ENCODE measurements around the gene TLCD3B. TPM values are rescaled to one million over a fixed set of nuclear protein-coding genes. Genes with fewer than 3 reads are reported as not detected.

TLCD3B gene
- not detected for total RNA-seq

GRCh38 chr16:30030841-30031413 lies at the start of gene TLCD3B:
TLCD3B (minus strand) TSS chr16:30031271; CDS start chr16:30030527, 744 bp downstream.
- DNase-seq (ENCODE audit: low spot score) = no peak

GRCh38 chr16:30079480-30079879 lies 48.4 kb upstream of the TLCD3B start:
- DNase-seq (ENCODE audit: low spot score) = no peak

GRCh38 chr16:30078744-30079143 lies 47.7 kb upstream of the TLCD3B start:
- DNase-seq (ENCODE audit: low spot score) = no peak

- DNase-seq (ENCODE audit: low spot score) = no peak
Observed at GRCh38 chr16:30077656-30078055, 46.6 kb upstream of the TLCD3B start.

GRCh38 chr16:30076276-30076791 lies 45.3 kb upstream of the TLCD3B start:
- DNase-seq (ENCODE audit: low spot score) = no peak

- DNase-seq (ENCODE audit: low spot score) = peak; percentile 92
Observed at GRCh38 chr16:30075503-30076275, 44.6 kb upstream of the TLCD3B start, which contains the start of gene PPP4C. PPP4C (plus strand) TSS chr16:30075994; CDS start chr16:30076378, 384 bp downstream.

GRCh38 chr16:30070490-30070889 lies 39.4 kb upstream of the TLCD3B start:
- no peak for DNase-seq (ENCODE audit: low spot score)

- no peak for DNase-seq (ENCODE audit: low spot score)
Observed at GRCh38 chr16:30069611-30070462, 38.8 kb upstream of the TLCD3B start.

- DNase-seq (ENCODE audit: low spot score) = no peak
Observed at GRCh38 chr16:30068750-30069610, 37.9 kb upstream of the TLCD3B start.

GRCh38 chr16:30068333-30068732 lies 37.3 kb upstream of the TLCD3B start:
- no peak for DNase-seq (ENCODE audit: low spot score)

- DNase-seq (ENCODE audit: low spot score) = no peak
Observed at GRCh38 chr16:30067584-30067916, 36.5 kb upstream of the TLCD3B start.

- no peak for DNase-seq (ENCODE audit: low spot score)
Observed at GRCh38 chr16:30066761-30067583, 35.9 kb upstream of the TLCD3B start.

GRCh38 chr16:30065943-30066760 lies 35.1 kb upstream of the TLCD3B start:
- no peak for DNase-seq (ENCODE audit: low spot score)

- peak; percentile 99 for DNase-seq (ENCODE audit: low spot score)
Observed at GRCh38 chr16:30065102-30065942, 34.3 kb upstream of the TLCD3B start, which contains the start of gene ALDOA. ALDOA (plus strand) TSS chr16:30065760; CDS start chr16:30066898, 1,138 bp downstream.

- no peak for DNase-seq (ENCODE audit: low spot score)
Observed at GRCh38 chr16:30064729-30065101, 33.6 kb upstream of the TLCD3B start.

GRCh38 chr16:30063893-30064728 lies 33.0 kb upstream of the TLCD3B start:
- peak; percentile 84 for DNase-seq (ENCODE audit: low spot score)

- DNase-seq (ENCODE audit: low spot score) = no peak
Observed at GRCh38 chr16:30063278-30063892, 32.3 kb upstream of the TLCD3B start.

All from ureter (tissue), 1 donor.